Measurements from ENCODE around the gene MPV17. TPM values are rescaled to one million over a fixed set of nuclear protein-coding genes. Genes with fewer than 3 reads are reported as not detected.
"Not testable (repeated sequence)": the region's sequence is repeated elsewhere in the genome, so short reads cannot be mapped to it uniquely, and the experiment has no call there.

The MPV17 gene
- total RNA-seq, 1 experiment from 2014 or later: 59.4 TPM

- peaks cover 0 to 4% (median 0%) of the 10 kb centered on the region in 3 experiments; a peak in 2 of 7 replicates for H3K36me3 Mint-ChIP-seq (ENCODE audit: insufficient read depth in 1 of 3, low read depth in 3 of 3)
- Histone ChIP-seq H3K79me2 (ENCODE audit: insufficient read depth, low read length) (no peaks in the 10 kb centered on the region), H4K20me1 (ENCODE audit: control insufficient read depth, insufficient read depth, insufficient read length) (no peaks in the 10 kb centered on the region), H3K23me2 (ENCODE audit: insufficient read length, low read depth, low read length, poor library complexity, severe bottlenecking) (peaks cover 9% of the 10 kb centered on the region), H2AK5ac (ENCODE audit: insufficient read length, low read length) (no peak overlapping the region), H3K14ac (ENCODE audit: insufficient read depth, low read length) (no peak overlapping the region), H3K56ac (ENCODE audit: insufficient read length, low read depth, low read length) (no peak overlapping the region), H2BK120ac (ENCODE audit: low read depth, low read length, poor library complexity, severe bottlenecking) (no peak overlapping the region), H2BK12ac (ENCODE audit: insufficient read length, low read depth, low read length) (no peak overlapping the region), H3T11ph (ENCODE audit: low read length) (no peak overlapping the region), H3K9me3 (ENCODE audit: control insufficient read depth, low read depth, low read length) (no peaks in the 10 kb centered on the region), H3K9ac (ENCODE audit: extremely low read depth, insufficient read length, low read length) (no peak overlapping the region), H3K23ac (ENCODE audit: insufficient read length, low read depth, low read length) (no peak overlapping the region), H3K18ac (ENCODE audit: insufficient read length, low read depth, low read length) (no peak overlapping the region), H2BK20ac (ENCODE audit: low read depth, low read length, poor library complexity, severe bottlenecking) (no peak overlapping the region), H2AFZ (ENCODE audit: low read length) (no peak overlapping the region), H3K4me1 (ENCODE audit: insufficient read depth, low read length) (no peaks in the 10 kb centered on the region), H3K27ac (ENCODE audit: insufficient read length, low read depth, low read length) (no peak overlapping the region), H4K91ac (ENCODE audit: insufficient read length, low read depth, low read length) (no peak overlapping the region), H2BK15ac (ENCODE audit: low read depth, low read length) (no peak overlapping the region), H3K4ac (ENCODE audit: low read depth, low read length) (no peak overlapping the region), H2BK5ac (ENCODE audit: insufficient read length, low read length) (no peak overlapping the region), H3K4me2 (ENCODE audit: insufficient read depth, insufficient read length, low read length) (no peak overlapping the region), H4K5ac (ENCODE audit: insufficient read length, low read depth, low read length) (no peak overlapping the region), H3K27me3 (ENCODE audit: insufficient read depth, low read length) (peaks cover 18% of the 10 kb centered on the region), H3K79me1 (ENCODE audit: insufficient read depth, low read depth, low read length, poor library complexity, severe bottlenecking) (no peaks in the 10 kb centered on the region), H4K8ac (replicated peaks; ENCODE audit: insufficient read length, low read depth, low read length) (no peak overlapping the region)
- DNase-seq: no peak
- peak overlapping the region in 1 of 2 experiments; percentile 34; a peak in 2 of 5 replicates for H3K4me3 Mint-ChIP-seq
- H3K27ac Mint-ChIP-seq: no peak overlapping the region
- peaks cover 38% of the 10 kb centered on the region for H3K27me3 Mint-ChIP-seq (ENCODE audit: low read depth)
- no CpG with 5 or more reads among the region's 25 CpGs for WGBS (ENCODE audit: extremely low coverage, insufficient read length, low lambda C conversion rate)
- no peaks in the 10 kb centered on the region for H3K9me3 Mint-ChIP-seq
- peaks cover 2 to 9% of the 10 kb centered on the region in 2 experiments; a peak in 2 of 4 replicates for H3K4me1 Mint-ChIP-seq
- peak; percentile 95 for TF ChIP-seq CTCF (conservative IDR thresholded peaks at IDR 0.05)
Measured at GRCh38 chr2:27303093-27304025, 19.5 kb downstream of the MPV17 start.

- not testable (repeated sequence) for H3K4ac ChIP-seq (ENCODE audit: low read depth, low read length); H3K4me1 ChIP-seq (ENCODE audit: insufficient read depth, low read length); H3K27ac ChIP-seq (ENCODE audit: insufficient read length, low read depth, low read length); H3T11ph ChIP-seq (ENCODE audit: low read length); H4K20me1 ChIP-seq (ENCODE audit: control insufficient read depth, insufficient read depth, insufficient read length); H3K4me2 ChIP-seq (ENCODE audit: insufficient read depth, insufficient read length, low read length); H3K4me3 Mint-ChIP-seq; H2BK20ac ChIP-seq (ENCODE audit: low read depth, low read length, poor library complexity, severe bottlenecking); H3K9me3 Mint-ChIP-seq; H2BK12ac ChIP-seq (ENCODE audit: insufficient read length, low read depth, low read length); H3K18ac ChIP-seq (ENCODE audit: insufficient read length, low read depth, low read length); H3K56ac ChIP-seq (ENCODE audit: insufficient read length, low read depth, low read length); H3K23me2 ChIP-seq (ENCODE audit: insufficient read length, low read depth, low read length, poor library complexity, severe bottlenecking); H3K79me1 ChIP-seq (ENCODE audit: insufficient read depth, low read depth, low read length, poor library complexity, severe bottlenecking); H2BK15ac ChIP-seq (ENCODE audit: low read depth, low read length); H4K91ac ChIP-seq (ENCODE audit: insufficient read length, low read depth, low read length); H2AFZ ChIP-seq (ENCODE audit: low read length); H3K79me2 ChIP-seq (ENCODE audit: insufficient read depth, low read length); H3K9ac ChIP-seq (ENCODE audit: extremely low read depth, insufficient read length, low read length); H3K27me3 ChIP-seq (ENCODE audit: insufficient read depth, low read length); H3K23ac ChIP-seq (ENCODE audit: insufficient read length, low read depth, low read length); DNase-seq; H4K8ac ChIP-seq (replicated peaks; ENCODE audit: insufficient read length, low read depth, low read length); H3K9me3 ChIP-seq (ENCODE audit: control insufficient read depth, low read depth, low read length); H2AK5ac ChIP-seq (ENCODE audit: insufficient read length, low read length); H2BK120ac ChIP-seq (ENCODE audit: low read depth, low read length, poor library complexity, severe bottlenecking); H2BK5ac ChIP-seq (ENCODE audit: insufficient read length, low read length); H3K27ac Mint-ChIP-seq; H3K36me3 Mint-ChIP-seq (ENCODE audit: insufficient read depth in 1 of 3, low read depth in 3 of 3); H3K4me1 Mint-ChIP-seq; H4K5ac ChIP-seq (ENCODE audit: insufficient read length, low read depth, low read length); H3K14ac ChIP-seq (ENCODE audit: insufficient read depth, low read length)
- no CpG with 5 or more reads among the region's 4 CpGs for WGBS (ENCODE audit: extremely low coverage, insufficient read length, low lambda C conversion rate)
- H3K27me3 Mint-ChIP-seq (ENCODE audit: low read depth): peaks cover 13% of the 10 kb centered on the region
Measured at GRCh38 chr2:27300606-27301005, 22.3 kb downstream of the MPV17 start.
